ENCODE measurements around the gene PPP1R11.
A peak's percentile ranks its signal among the peaks of the same experiment; 100 is the strongest.
"Not testable (repeated sequence)": the region's sequence is repeated elsewhere in the genome, so short reads cannot be mapped to it uniquely, and the experiment has no call there.

The PPP1R11 gene

DNA sequence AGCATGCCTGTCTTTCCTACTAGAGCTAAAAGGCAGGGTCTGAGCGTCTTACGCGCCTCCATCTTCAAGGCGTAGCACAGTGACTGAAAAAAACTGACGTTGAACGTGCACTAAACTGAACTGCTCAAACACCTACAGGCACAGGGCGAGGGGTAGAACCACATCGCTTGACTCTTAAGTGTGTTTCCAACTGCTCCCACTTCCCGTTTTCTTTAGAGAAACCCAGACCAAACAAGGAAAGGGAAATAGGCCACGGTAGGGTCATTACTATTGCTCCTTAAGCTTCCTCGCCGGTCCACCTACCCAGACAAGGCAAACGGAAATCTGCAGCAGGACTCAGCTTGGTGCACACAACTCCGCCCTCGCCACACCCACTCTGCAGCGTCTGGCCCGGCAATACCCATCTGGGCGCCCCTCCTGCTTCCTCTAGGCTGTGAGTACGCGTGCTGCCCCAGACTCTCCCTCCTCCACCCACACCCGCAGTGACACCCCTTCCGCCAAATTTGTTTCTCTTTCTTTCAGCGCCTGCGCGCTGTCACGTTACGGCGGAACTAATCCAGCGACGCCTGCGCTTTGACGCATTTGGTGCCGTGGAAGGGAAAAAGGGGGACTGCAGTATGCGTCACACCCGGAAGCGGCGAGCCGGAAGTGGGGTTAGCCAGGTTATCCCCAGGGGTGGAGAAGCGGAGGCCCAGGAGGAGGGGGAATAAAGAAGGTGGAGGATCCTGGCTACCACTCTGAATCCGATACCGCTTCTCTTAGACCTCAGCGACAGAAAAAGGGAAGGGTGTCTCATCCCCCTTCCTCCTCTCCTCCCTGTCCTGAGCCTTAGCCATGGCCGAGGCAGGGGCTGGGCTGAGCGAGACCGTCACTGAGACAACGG, at the start of gene PPP1R11:
TSS of gene PPP1R11 (plus strand) at position 622 of the 883 bp plus-strand sequence. CDS start at position 835, 213 bp downstream.
- DNase-seq = peak; percentile 99

DNA sequence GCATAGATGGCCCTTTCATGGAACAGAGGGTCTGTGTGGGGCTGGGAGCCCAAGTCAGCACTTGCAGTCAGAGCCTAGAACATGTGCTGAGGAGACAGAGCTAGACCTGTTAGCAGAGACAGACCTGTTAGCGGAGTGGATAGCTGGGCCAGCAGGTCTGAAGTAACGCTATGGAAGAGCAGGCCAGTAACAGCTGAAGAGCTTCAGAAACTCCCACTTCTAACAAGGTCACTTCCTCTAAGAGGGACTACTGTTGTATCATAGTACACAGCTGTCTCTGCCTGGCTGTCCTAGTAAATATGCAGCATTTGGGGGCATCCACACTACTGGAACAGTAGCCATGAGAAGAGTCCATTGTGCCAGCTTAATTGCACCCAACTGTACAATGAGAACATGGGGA, 47.2 kb upstream of the PPP1R11 start:
- no peak for DNase-seq

DNA sequence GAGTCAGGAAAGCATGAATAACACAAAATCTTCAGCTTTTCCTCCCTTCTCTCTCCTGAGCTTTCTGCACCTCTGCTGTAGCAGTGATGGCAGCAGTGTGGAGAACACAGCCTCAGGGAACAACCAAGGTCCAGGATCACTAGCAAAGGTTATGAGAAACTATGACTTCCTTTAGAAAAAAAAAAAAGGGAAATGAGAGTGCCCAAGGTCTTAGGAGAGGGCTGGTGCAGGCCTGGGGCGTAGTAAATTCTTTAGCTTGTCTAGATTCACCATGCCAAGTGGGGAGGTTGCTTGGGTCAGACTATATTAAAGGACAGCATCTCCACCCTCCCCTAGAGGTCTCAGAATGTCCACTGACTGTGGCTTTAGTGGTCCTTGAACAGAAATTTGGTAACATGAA, 46.4 kb upstream of the PPP1R11 start:
- no peak for DNase-seq

GRCh38 chr6:30022189-30022588, 44.8 kb upstream of the PPP1R11 start:
- DNase-seq = no peak

- not testable (repeated sequence) for DNase-seq
Observed at GRCh38 chr6:30022712-30023111, 44.3 kb upstream of the PPP1R11 start.

DNA sequence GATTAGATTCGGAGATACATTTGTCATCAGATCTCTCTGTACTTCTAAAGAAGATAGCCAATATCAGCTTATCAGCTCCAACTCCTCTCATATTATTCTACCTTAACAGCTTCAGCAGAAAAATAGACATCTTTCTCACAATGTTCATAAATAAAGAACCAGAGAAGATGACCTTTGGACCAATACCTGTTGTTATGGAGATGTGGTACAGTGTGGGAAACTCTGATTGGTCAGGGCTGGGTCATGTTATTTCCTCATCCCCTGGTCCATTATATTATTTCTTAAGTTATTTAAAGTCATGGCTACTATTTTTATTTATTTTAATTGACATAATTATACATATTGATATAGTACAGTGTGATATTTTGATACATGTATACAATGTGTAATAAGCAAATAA, 41.8 kb upstream of the PPP1R11 start:
- DNase-seq = no peak

- no peak for DNase-seq
Observed at GRCh38 chr6:30029588-30029987, 37.4 kb upstream of the PPP1R11 start.

GRCh38 chr6:30031381-30031780, 35.6 kb upstream of the PPP1R11 start:
- DNase-seq = no peak

GRCh38 chr6:30033440-30033839, 33.6 kb upstream of the PPP1R11 start:
- DNase-seq = not testable (repeated sequence)

- DNase-seq = no peak
Observed at GRCh38 chr6:30035784-30036183, 31.2 kb upstream of the PPP1R11 start.

- DNase-seq = no peak
Observed at GRCh38 chr6:30037182-30037788, 29.7 kb upstream of the PPP1R11 start.

DNA sequence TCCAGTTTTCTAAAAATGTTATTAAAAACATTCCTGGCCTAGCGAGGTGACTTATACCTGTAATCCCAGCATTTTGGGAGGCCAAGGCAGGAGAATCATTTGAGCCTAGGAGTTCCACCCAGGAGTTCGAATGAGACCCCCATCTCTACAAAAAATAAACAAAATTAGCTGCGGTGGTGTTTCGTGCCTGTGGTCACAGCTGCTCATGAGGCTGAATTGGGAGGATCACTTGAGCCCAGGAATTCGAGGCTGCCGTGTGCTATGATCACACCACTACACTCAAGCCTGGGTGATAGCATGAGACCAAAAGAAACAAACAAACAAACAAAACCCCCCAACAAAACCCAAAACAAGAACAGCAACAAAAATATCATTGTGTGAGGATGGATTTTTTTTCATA, 25.8 kb upstream of the PPP1R11 start:
- DNase-seq = no peak

- no peak for DNase-seq
Observed at GRCh38 chr6:30041821-30042220, 25.2 kb upstream of the PPP1R11 start.

DNA sequence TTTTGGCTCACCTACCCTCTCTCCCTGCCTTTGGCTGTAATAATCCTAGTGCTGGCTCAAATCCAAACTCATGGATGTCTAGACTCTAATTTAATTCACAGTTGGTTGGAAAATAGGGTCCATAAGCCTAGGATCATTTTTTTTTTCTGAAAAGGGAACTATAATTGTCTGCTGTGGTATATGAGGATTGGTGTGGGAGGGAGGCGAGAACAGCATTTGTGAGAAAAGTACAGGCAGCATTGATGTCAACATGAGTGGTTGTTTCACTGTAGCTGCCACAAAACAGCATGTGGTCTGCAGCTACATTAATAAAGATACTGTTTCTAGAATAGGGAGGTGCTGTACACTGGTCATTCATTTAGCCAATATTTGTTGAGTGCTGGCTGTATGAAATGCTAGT, 24.5 kb upstream of the PPP1R11 start:
- DNase-seq = no peak

- no peak for DNase-seq
Observed at GRCh38 chr6:30042914-30043313, 24.1 kb upstream of the PPP1R11 start.

GRCh38 chr6:30043744-30044143, 23.3 kb upstream of the PPP1R11 start:
- no peak for DNase-seq

GRCh38 chr6:30044630-30045029, 22.4 kb upstream of the PPP1R11 start:
- DNase-seq = no peak

GRCh38 chr6:30047220-30047619, 19.8 kb upstream of the PPP1R11 start:
- DNase-seq = no peak

GRCh38 chr6:30053682-30054081, 13.3 kb upstream of the PPP1R11 start:
- no peak for DNase-seq

- no peak for DNase-seq
Observed at GRCh38 chr6:30055513-30055912, 11.5 kb upstream of the PPP1R11 start.

GRCh38 chr6:30060606-30061091, 6.3 kb upstream of the PPP1R11 start:
- DNase-seq = no peak

DNA sequence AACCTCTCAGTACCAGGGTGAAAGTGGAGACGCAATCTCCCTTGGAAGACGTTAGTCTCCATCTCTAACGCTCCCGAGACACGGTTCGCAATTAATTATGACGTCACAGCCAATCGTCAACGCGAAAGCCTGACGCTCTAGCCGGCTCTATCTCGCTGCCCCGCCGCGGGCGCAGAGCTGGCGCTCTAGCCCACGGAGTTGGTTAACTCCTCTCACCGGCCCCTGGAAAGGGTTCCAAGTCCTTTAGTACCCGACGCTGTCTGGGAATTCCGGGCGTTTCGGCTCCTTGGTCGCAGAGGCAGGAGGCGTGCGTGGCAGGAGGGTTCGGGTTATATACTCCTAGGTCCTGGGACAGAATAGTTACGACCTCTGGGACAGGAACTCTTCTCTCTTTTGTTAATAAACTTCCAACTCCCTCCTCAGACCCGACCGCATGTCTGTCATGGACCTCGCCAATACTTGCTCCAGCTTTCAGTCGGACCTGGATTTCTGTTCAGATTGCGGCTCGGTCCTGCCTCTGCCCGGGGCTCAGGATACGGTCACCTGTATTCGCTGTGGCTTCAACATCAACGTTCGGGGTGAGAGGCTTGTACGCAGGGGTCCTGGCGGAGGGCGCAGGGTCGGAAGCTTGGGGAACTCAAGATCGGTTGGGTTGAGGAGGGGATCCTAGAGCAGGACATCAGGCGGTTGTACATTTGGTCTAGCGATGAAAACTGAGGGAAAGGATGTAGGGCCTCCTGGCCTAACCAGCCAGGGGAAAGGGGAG, 5.7 kb upstream of the PPP1R11 start, which contains the start of gene POLR1H:
TSS of gene POLR1H (plus strand) at position 174 of the 766 bp plus-strand sequence. CDS start at position 434, 260 bp downstream.
- DNase-seq = peak; percentile 87

- DNase-seq = peak; percentile 36
Observed at GRCh38 chr6:30061858-30062458, 5.0 kb upstream of the PPP1R11 start.
